Ectodermal cell (in vitro differentiated cells): ENCODE measurements around the gene DOK6. TPM values are rescaled to one million over a fixed set of nuclear protein-coding genes. Genes with fewer than 3 reads are reported as not detected.
"Not testable (repeated sequence)": the region's sequence is repeated elsewhere in the genome, so short reads cannot be mapped to it uniquely, and the experiment has no call there.

Experiments used
- H3K27ac ChIP-seq: 2 replicates; pipeline ENCODE4 v1.7.0; 2013; ENCODE audit warnings: mild to moderate bottlenecking, low read depth, low read length; ENCODE audit not compliant: insufficient read depth, poor library complexity, severe bottlenecking
- H3K27me3 ChIP-seq: 2 replicates; pipeline ENCODE4 v1.7.0; 2013; ENCODE audit warnings: mild to moderate bottlenecking, low read length; ENCODE audit not compliant: insufficient read depth, control insufficient read depth, poor library complexity, severe bottlenecking
- H3K36me3 ChIP-seq: one replicate; pipeline ENCODE4 v1.7.0; 2013; ENCODE audit warnings: low read length; ENCODE audit not compliant: control insufficient read depth, insufficient read depth
- H3K4me1 ChIP-seq: one replicate; pipeline ENCODE4 v1.7.0; 2013; ENCODE audit warnings: low read length; ENCODE audit not compliant: control insufficient read depth, insufficient read depth
- H3K4me3 ChIP-seq: 2 replicates; pipeline ENCODE4 v1.7.0; 2013; ENCODE audit warnings: low read depth, low read length, control low read depth; ENCODE audit not compliant: insufficient read depth
- H3K9me3 ChIP-seq: 2 replicates; pipeline ENCODE4 v1.7.0; 2013; ENCODE audit warnings: mild to moderate bottlenecking, low read length, moderate library complexity; ENCODE audit not compliant: control insufficient read depth
- WGBS, 2 experiments: methylation state at CpG; one replicate each; pipeline ENCODE4 v1.1.7; 2013; ENCODE audit warnings: missing lambda C conversion rate in 2 of 2; 5-methylcytosine and 5-hydroxymethylcytosine counted together
- polyA plus RNA-seq, 4 experiments: library from polyadenylated mRNA; stranded (reverse); fragments of 50-300 nt; gene quantifications; one replicate each; pipeline ENCODE4 v1.2.3, GENCODE V29; 2013

The DOK6 gene
- 1.8 TPM for polyA plus RNA-seq (2013, experiment 1 of 4)
- 3.1 TPM for polyA plus RNA-seq (2013, experiment 2 of 4)
- 1.5 TPM for polyA plus RNA-seq (2013, experiment 3 of 4)
- polyA plus RNA-seq (2013, experiment 4 of 4), result 1.4 TPM

DNA sequence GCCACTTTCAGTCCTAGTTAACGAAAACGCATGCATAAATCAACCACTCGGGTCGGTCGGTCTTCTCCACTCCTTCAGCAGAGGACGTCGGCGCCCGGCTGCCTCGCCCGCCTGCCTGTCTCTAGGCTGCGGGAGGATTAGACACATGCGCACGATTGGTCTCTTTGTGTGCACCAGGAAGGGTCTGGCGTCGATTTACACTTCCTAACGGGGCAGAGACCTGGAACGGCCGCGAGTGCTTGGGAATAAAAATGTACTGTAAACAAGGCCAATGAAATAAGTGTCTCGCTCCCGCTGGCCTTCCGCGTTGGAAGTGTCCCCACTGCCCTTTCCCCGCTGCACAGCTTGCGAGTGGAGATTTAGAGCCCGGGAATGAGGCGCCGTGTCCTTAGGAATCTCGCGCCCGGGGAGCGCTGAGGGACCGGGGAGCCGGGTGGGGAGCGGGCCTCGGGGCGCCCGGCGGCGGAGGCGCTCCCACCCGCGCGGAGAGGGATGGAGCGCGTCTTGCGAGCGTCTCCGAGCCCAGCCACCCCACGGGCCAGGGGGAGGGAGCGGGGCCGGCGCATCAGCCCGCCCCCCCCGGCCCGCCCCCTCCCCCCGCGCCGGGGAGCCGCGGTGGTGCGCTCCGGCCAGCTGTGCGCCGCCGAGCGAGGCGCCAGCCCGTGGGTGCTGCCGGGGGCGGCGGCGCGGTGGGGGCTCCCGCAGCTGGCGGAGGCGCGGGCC lies at the start of gene DOK6:
DOK6 (plus strand) TSS at position 636 of the 723 bp plus-strand sequence.
- Histone ChIP-seq H3K4me1 (peaks cover 12% of the 10 kb centered on the region), H3K9me3 (no peaks in the 10 kb centered on the region), H3K36me3 (no peaks in the 10 kb centered on the region), H3K4me3 (peak within 1 kb of the TSS; percentile 67), H3K27ac (peak within 1 kb of the TSS; percentile 55), H3K27me3 (peaks cover 51% of the 10 kb centered on the region)
- 0% methylated on average over 78 of the region's 79 CpGs for WGBS, 2 experiments

DNA sequence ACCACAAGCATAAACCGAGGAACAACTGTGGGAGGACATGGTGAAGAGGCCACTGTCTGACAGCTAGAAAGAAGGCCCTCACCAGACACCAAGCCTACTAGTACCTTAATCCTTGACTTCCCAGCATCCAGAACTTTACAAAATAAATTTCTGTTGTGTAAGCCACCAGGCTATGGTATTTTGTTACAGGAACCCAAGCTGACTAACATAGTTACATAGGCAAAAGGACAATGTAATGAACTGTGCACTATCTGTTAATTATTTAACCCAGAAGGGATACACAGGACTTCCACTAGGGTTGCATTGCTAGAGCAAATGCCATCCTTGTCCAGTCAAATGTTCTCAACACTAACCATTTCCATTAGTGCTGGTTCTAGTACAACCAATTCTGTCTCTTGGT lies 47.7 kb upstream of the DOK6 start:
- Histone ChIP-seq H3K27me3 (no peaks in the 10 kb centered on the region), H3K9me3 (no peaks in the 10 kb centered on the region), H3K27ac (no peak overlapping the region), H3K36me3 (no peaks in the 10 kb centered on the region), H3K4me1 (no peaks in the 10 kb centered on the region), H3K4me3 (no peak overlapping the region)
- 87 to 90% methylated on average over 1 of the region's 1 CpG for WGBS, 2 experiments

DNA sequence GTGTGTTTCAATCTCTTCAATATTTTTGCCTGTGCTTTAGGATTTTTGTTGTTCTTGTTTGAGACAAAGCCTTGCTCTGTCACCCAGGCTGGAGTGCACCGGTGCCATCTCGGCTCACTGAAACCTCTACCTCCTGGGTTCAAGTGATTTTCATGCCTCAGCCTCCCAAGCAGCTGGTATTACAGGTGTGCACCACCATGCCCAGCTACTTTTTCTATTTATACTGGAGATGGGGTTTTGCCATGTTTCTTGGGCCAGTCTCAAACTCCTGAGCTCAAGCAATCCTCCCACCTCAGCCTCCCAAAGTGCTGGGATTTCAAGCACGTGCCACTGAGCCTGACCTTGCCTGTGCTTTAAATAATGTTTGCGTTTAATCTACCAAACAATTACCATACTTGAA lies 43.1 kb upstream of the DOK6 start:
- WGBS, 2 experiments, result 85 to 92% methylated on average over 4 of the region's 4 CpGs
- no peaks in the 10 kb centered on the region for H3K36me3 ChIP-seq
- no peak overlapping the region for H3K27ac ChIP-seq
- no peaks in the 10 kb centered on the region for H3K27me3 ChIP-seq
- no peaks in the 10 kb centered on the region for H3K9me3 ChIP-seq
- no peaks in the 10 kb centered on the region for H3K4me1 ChIP-seq
- no peak overlapping the region for H3K4me3 ChIP-seq

DNA sequence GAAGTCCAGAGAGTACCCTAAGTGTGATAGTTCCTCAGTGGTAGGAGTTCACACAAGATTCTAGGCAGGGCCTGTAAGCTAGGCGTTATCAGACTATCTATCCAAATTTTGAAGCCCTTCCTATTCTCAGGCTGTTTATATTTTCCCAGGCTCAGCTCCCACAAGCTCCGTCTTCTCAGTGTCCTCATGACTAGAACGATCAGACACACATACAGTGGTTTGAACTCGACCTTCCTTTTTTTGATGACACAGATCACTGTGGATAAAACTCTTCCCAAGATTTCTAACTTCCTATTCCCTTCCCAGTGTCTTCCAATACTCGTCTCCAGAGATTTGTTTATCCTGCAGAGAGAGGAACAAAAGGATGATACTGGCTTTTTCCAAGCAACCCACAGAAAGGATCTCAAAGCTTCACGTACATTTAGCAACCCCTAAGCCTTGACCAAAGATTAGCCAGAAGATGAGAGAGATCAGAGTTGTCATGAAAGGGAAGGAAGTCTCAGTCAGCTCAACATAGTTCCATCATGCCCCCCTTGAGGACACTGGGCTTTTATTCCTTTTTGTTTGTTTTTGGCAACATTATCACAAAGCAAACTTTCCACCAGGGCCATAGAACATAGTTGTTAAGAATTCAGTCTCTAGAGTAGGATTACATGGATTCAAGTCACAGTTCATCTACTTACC lies 42.3 kb upstream of the DOK6 start:
- Histone ChIP-seq H3K4me3 (no peak overlapping the region), H3K27me3 (no peaks in the 10 kb centered on the region), H3K9me3 (no peaks in the 10 kb centered on the region), H3K4me1 (no peaks in the 10 kb centered on the region), H3K36me3 (no peaks in the 10 kb centered on the region), H3K27ac (no peak overlapping the region)
- 79 to 89% methylated on average over 6 of the region's 6 CpGs for WGBS, 2 experiments

DNA sequence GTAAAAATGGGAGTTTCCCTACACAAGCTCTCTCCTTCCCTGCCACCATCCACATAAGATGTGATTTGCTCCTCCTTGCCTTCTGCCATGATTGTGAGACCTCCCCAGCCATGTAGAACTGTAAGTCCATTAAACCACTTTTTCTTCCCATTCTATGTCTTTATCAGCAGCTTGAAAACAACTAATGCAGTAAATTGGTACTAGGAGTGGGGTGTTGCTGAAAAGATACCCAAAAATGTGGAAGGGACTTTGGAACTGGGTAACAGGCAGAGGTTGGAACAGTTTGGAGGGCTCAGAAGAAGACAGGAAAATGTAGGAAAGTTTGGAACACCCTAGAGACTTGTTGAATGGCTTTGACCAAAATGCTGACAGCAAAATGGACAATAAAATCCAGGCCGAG lies 40.9 kb upstream of the DOK6 start:
- not testable (repeated sequence) for H3K4me3 ChIP-seq, H3K27me3 ChIP-seq, H3K27ac ChIP-seq, H3K9me3 ChIP-seq, H3K4me1 ChIP-seq, H3K36me3 ChIP-seq
- WGBS, 2 experiments, result 90 to 94% methylated on average over 1 of the region's 1 CpG

DNA sequence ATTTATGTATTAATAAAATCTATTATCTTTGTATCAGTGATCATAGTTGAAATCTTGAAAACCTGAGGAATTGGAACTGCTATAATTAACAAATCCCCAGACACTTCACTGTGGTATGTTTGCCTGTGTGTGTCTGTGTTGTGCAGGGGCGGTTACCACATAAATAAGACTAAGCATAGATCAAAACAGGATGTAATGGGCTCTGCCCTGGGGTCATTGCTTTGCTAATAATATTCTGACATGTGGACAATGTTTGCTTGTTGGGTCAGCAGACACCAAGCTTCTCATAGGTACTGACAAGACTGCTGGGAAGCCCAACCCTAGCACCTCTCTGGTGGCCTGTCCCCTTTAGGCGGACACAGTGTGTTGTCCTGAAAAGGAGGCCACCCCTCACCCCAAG lies 35.8 kb upstream of the DOK6 start:
- Histone ChIP-seq H3K4me1 (no peaks in the 10 kb centered on the region), H3K27me3 (no peaks in the 10 kb centered on the region), H3K9me3 (no peaks in the 10 kb centered on the region), H3K27ac (no peak overlapping the region), H3K4me3 (no peak overlapping the region), H3K36me3 (no peaks in the 10 kb centered on the region)
- WGBS, 2 experiments, result 94 to 95% methylated on average over 1 to 2 of the region's 2 CpGs

DNA sequence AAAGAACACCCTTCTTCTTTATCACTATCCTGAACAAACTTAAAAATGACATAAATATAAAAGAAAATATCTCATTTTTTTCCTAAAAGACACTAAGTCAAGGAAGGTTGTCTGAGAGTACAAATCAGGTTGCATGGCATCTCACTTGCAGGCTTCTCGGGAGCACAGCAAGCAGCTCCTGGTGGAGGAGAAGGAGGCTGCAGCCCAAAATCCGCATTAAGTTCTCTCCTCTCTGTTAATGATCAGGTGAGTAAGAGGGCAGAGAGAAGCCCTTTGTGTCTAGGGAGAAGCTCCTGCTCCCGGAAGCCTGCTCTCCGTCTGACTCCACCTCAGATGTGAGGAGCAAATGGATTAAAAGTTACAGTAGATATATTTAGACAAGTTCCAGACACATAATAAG lies 35.0 kb upstream of the DOK6 start:
- no peaks in the 10 kb centered on the region for H3K27me3 ChIP-seq
- H3K4me1 ChIP-seq, result no peaks in the 10 kb centered on the region
- H3K27ac ChIP-seq, result no peak overlapping the region
- H3K9me3 ChIP-seq, result no peaks in the 10 kb centered on the region
- WGBS, 2 experiments, result 88 to 90% methylated on average over 2 to 4 of the region's 4 CpGs
- no peaks in the 10 kb centered on the region for H3K36me3 ChIP-seq
- H3K4me3 ChIP-seq, result no peak overlapping the region

DNA sequence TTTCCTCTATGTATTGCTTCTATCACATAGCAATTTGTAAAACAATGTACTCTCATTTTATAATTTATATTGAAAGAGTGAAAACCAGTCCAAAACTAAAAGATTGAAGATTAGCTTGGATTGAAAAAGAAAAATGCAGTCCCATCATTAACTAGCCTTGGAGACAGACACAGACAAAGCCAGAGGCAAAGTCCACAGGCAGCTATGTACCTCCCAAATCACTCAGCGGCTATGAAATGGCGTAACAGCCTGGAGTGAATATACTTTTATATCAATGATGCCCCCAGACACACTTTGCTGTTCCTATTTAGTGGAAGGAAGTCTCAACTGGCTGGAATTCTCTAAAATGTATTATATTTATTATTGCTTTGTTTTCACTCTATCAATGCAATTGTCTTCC lies 33.6 kb upstream of the DOK6 start:
- H3K4me1 ChIP-seq, result no peaks in the 10 kb centered on the region
- H3K27ac ChIP-seq, result no peak overlapping the region
- no peaks in the 10 kb centered on the region for H3K36me3 ChIP-seq
- WGBS, 2 experiments, result 96 to 100% methylated on average over 2 of the region's 2 CpGs
- no peak overlapping the region for H3K4me3 ChIP-seq
- H3K9me3 ChIP-seq, result no peaks in the 10 kb centered on the region
- no peaks in the 10 kb centered on the region for H3K27me3 ChIP-seq

DNA sequence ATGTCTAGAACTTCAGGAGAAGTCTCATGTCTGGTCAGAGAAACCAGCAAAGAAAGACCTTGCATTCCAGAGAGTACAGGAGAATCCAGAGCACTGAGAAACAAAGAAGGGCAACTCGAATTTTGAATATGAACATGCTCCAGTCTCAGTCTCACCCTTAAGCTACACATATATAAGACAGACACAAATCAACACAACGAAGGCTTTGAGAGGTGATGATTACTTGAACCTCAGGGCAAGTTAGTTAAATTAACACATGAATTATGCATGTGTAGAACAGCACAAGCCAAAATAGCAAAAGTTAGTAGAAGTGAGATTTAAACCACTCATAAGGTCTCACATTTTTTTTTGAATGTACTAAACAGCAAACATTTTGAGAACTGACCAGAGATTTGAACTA lies 29.0 kb upstream of the DOK6 start:
- Histone ChIP-seq H3K36me3 (no peaks in the 10 kb centered on the region), H3K27ac (no peak overlapping the region), H3K27me3 (no peaks in the 10 kb centered on the region), H3K4me3 (no peak overlapping the region), H3K9me3 (no peaks in the 10 kb centered on the region), H3K4me1 (no peaks in the 10 kb centered on the region)
- 88 to 90% methylated on average over 2 of the region's 2 CpGs for WGBS, 2 experiments

DNA sequence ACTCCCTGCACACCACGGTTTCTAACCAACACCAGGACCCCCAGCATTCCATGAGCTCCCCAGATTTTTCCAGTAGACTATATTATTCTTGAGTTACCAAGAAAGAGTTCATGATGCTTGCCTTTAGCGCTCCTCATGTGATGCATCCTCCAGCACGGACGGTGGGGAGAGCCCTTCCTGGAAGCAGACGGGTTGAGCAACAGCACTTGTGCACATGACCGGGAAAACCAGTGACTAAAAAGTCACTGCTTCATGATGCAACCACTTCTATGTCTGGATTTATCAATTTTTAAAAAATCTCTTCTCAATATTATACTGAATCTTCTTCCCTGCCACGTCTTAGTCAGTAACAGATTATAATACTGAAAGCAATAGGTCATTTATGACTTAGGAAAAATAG lies 20.4 kb upstream of the DOK6 start:
- WGBS, 2 experiments, result 91 to 94% methylated on average over 6 to 7 of the region's 7 CpGs
- H3K9me3 ChIP-seq, result no peaks in the 10 kb centered on the region
- no peak overlapping the region for H3K4me3 ChIP-seq
- H3K27me3 ChIP-seq, result no peaks in the 10 kb centered on the region
- no peaks in the 10 kb centered on the region for H3K36me3 ChIP-seq
- H3K27ac ChIP-seq, result no peak overlapping the region
- H3K4me1 ChIP-seq, result no peaks in the 10 kb centered on the region
